Neural progenitor cell (in vitro differentiated cells): ENCODE results near the gene CLRN3. TPM values are rescaled to one million over a fixed set of nuclear protein-coding genes. Genes with fewer than 3 reads are reported as not detected.

Experiments used
- DNase-seq: peaks from one replicate; pipeline ENCODE4 v3.0.0-alpha.2; 2016; ENCODE audit warnings: low spot score
- H2AFZ ChIP-seq: fragments of 200-600 bp; sonication (generic); replicated peaks from 2 replicates; pipeline ENCODE4 v1.6.1; 2016; ENCODE audit warnings: antibody characterized with exemption
- H3F3A ChIP-seq: fragments of 200-600 bp; sonication (generic); 2 replicates; pipeline ENCODE4 v1.6.1; 2016; ENCODE audit warnings: antibody characterized with exemption, low read depth
- H3K27ac ChIP-seq: fragments of 200-600 bp; sonication (generic); 2 replicates; pipeline ENCODE4 v1.5.1; 2016; ENCODE audit warnings: mild to moderate bottlenecking
- H3K27me3 ChIP-seq: fragments of 200-600 bp; sonication (generic); 2 replicates; pipeline ENCODE4 v1.6.1; 2016; ENCODE audit warnings: mild to moderate bottlenecking, moderate library complexity
- H3K36me3 ChIP-seq: fragments of 200-600 bp; sonication (generic); 2 replicates; pipeline ENCODE4 v1.5.1; 2016
- H3K4me1 ChIP-seq: fragments of 200-600 bp; sonication (generic); 2 replicates; pipeline ENCODE4 v1.6.1; 2016; ENCODE audit warnings: mixed run types
- H3K4me2 ChIP-seq: fragments of 200-600 bp; sonication (generic); 2 replicates; pipeline ENCODE4 v1.6.1; 2016
- H3K4me3 ChIP-seq: fragments of 200-600 bp; sonication (generic); 2 replicates; pipeline ENCODE4 v1.5.1; 2016
- H3K79me2 ChIP-seq: fragments of 200-600 bp; sonication (generic); 2 replicates; pipeline ENCODE4 v1.6.1; 2016; ENCODE audit warnings: low read depth
- H3K9ac ChIP-seq: fragments of 200-600 bp; sonication (generic); 2 replicates; pipeline ENCODE4 v1.6.1; 2016
- H3K9me3 ChIP-seq: fragments of 200-600 bp; sonication (generic); 2 replicates; pipeline ENCODE4 v1.5.1; 2016; ENCODE audit warnings: low read depth
- H4K20me1 ChIP-seq: fragments of 200-600 bp; sonication (generic); 2 replicates; pipeline ENCODE4 v1.6.1; 2016; ENCODE audit warnings: low read depth
- H3K27ac Mint-ChIP-seq: 3 replicates; pipeline ENCODE4 v1.8.0; 2021; ENCODE audit warnings: mixed read lengths
- H3K27me3 Mint-ChIP-seq: 2 replicates; pipeline ENCODE4 v1.8.0; 2022; ENCODE audit warnings: low read depth, mild to moderate bottlenecking, inconsistent platforms, moderate library complexity, mixed read lengths; ENCODE audit not compliant: insufficient read depth
- H3K36me3 Mint-ChIP-seq: 3 replicates; pipeline ENCODE4 v1.8.0; 2021; ENCODE audit warnings: mixed read lengths
- H3K4me1 Mint-ChIP-seq: 3 replicates; pipeline ENCODE4 v1.8.0; 2021; ENCODE audit warnings: mixed read lengths
- H3K4me3 Mint-ChIP-seq: 3 replicates; pipeline ENCODE4 v1.8.0; 2021; ENCODE audit warnings: mild to moderate bottlenecking, moderate library complexity, mixed read lengths
- H3K9me3 Mint-ChIP-seq: 3 replicates; pipeline ENCODE4 v1.8.0; 2020; ENCODE audit warnings: mixed read lengths
- CTCF ChIP-seq: fragments of 200-600 bp; sonication (generic); IDR thresholded peaks from 2 replicates; pipeline ENCODE4 v1.5.1; 2017; ENCODE audit warnings: antibody characterized with exemption, mild to moderate bottlenecking
- EZH2 ChIP-seq: fragments of 200-600 bp; sonication (generic); IDR thresholded peaks from 2 replicates; pipeline ENCODE4 v1.6.1; 2017; ENCODE audit warnings: antibody characterized with exemption, mild to moderate bottlenecking, moderate library complexity
- EZH2phosphoT487 ChIP-seq: fragments of 200-600 bp; sonication (generic); IDR thresholded peaks from 2 replicates; pipeline ENCODE4 v1.6.1; 2017; ENCODE audit warnings: antibody characterized with exemption
- total RNA-seq: library from RNA; depleted of rRNA; stranded (reverse); fragments of >200 nt; gene quantifications from 2 replicates; pipeline ENCODE4 v1.2.3, GENCODE V29; 2015; ENCODE audit warnings: low replicate concordance

CLRN3 gene
- total RNA-seq, 1 donor from 2014 or later = not detected

GRCh38 chr10:127871631-127872010 is 21.1 kb downstream of the CLRN3 start:
- Histone ChIP-seq H3K27ac (no peak overlapping the region), H3K9me3 (no peaks in the 10 kb centered on the region), H3K4me3 (no peak overlapping the region), H3K36me3 (no peaks in the 10 kb centered on the region), H3F3A (no peaks in the 10 kb centered on the region), H2AFZ (no peak overlapping the region), H3K79me2 (no peaks in the 10 kb centered on the region), H3K9ac (no peak overlapping the region), H3K4me1 (no peaks in the 10 kb centered on the region), H3K27me3 (no peaks in the 10 kb centered on the region), H4K20me1 (no peaks in the 10 kb centered on the region), H3K4me2 (no peak overlapping the region)
- H3K4me3 Mint-ChIP-seq = no peak overlapping the region
- H3K36me3 Mint-ChIP-seq = no peaks in the 10 kb centered on the region
- peaks cover 11% of the 10 kb centered on the region for H3K4me1 Mint-ChIP-seq
- DNase-seq = no peak
- H3K9me3 Mint-ChIP-seq = peaks cover 15% of the 10 kb centered on the region
- no peak overlapping the region for H3K27ac Mint-ChIP-seq
- peaks cover 7% of the 10 kb centered on the region for H3K27me3 Mint-ChIP-seq
- no peak for TF ChIP-seq EZH2
- no peak for TF ChIP-seq CTCF
- no peak for TF ChIP-seq EZH2phosphoT487

- Mint-ChIP-seq H3K36me3 (no peaks in the 10 kb centered on the region), H3K27ac (no peak overlapping the region), H3K4me3 (no peak overlapping the region), H3K9me3 (peaks cover 15% of the 10 kb centered on the region), H3K27me3 (peaks cover 2% of the 10 kb centered on the region), H3K4me1 (no peaks in the 10 kb centered on the region)
- H3K9me3 ChIP-seq = no peaks in the 10 kb centered on the region
- no peaks in the 10 kb centered on the region for H3K79me2 ChIP-seq
- no peak for TF ChIP-seq EZH2
- TF ChIP-seq EZH2phosphoT487 = no peak
- TF ChIP-seq CTCF = no peak
- H3K4me2 ChIP-seq = no peak overlapping the region
- no peaks in the 10 kb centered on the region for H3F3A ChIP-seq
- H3K9ac ChIP-seq = no peak overlapping the region
- H3K27ac ChIP-seq = no peak overlapping the region
- no peak overlapping the region for H3K4me3 ChIP-seq
- H3K27me3 ChIP-seq = no peaks in the 10 kb centered on the region
- H3K36me3 ChIP-seq = no peaks in the 10 kb centered on the region
- H4K20me1 ChIP-seq = no peaks in the 10 kb centered on the region
- H3K4me1 ChIP-seq = no peaks in the 10 kb centered on the region
- H2AFZ ChIP-seq = no peak overlapping the region
- DNase-seq = no peak
These were observed 23.4 kb downstream of the CLRN3 start for GRCh38 chr10:127869329-127869728.

- no peak overlapping the region for H3K4me2 ChIP-seq
- TF ChIP-seq CTCF = no peak
- no peak for TF ChIP-seq EZH2phosphoT487
- TF ChIP-seq EZH2 = no peak
- H3F3A ChIP-seq = no peaks in the 10 kb centered on the region
- no peaks in the 10 kb centered on the region for H3K4me1 ChIP-seq
- H3K79me2 ChIP-seq = no peaks in the 10 kb centered on the region
- no peak for DNase-seq
- H3K27ac Mint-ChIP-seq = no peak overlapping the region
- no peaks in the 10 kb centered on the region for H3K36me3 ChIP-seq
- H2AFZ ChIP-seq = no peak overlapping the region
- H4K20me1 ChIP-seq = no peaks in the 10 kb centered on the region
- H3K4me1 Mint-ChIP-seq = no peaks in the 10 kb centered on the region
- H3K9me3 ChIP-seq = no peaks in the 10 kb centered on the region
- H3K9ac ChIP-seq = no peak overlapping the region
- no peaks in the 10 kb centered on the region for H3K36me3 Mint-ChIP-seq
- H3K4me3 ChIP-seq = no peak overlapping the region
- H3K4me3 Mint-ChIP-seq = no peak overlapping the region
- H3K9me3 Mint-ChIP-seq = peaks cover 21% of the 10 kb centered on the region
- no peak overlapping the region for H3K27ac ChIP-seq
- H3K27me3 ChIP-seq = no peaks in the 10 kb centered on the region
- H3K27me3 Mint-ChIP-seq = peaks cover 3% of the 10 kb centered on the region
These were observed 24.9 kb downstream of the CLRN3 start for GRCh38 chr10:127867805-127868204.
